Measurements from ENCODE around the gene PDGFB.
"Not testable (repeated sequence)": the region's sequence is repeated elsewhere in the genome, so short reads cannot be mapped to it uniquely, and the experiment has no call there.

Gene PDGFB

GRCh38 chr22:39220890-39221850 lies 23.6 kb downstream of the PDGFB start:
- Histone ChIP-seq H3K4me3 (ENCODE audit: low read depth, low read length, poor library complexity, severe bottlenecking) (no peak overlapping the region), H3K27ac (ENCODE audit: low read depth, low read length, poor library complexity, severe bottlenecking) (no peak overlapping the region), H4K20me1 (ENCODE audit: insufficient read depth, low read length) (no peaks in the 10 kb centered on the region), H3K79me2 (ENCODE audit: insufficient read depth, low read length) (no peaks in the 10 kb centered on the region), H3K9me3 (ENCODE audit: low read length) (no peaks in the 10 kb centered on the region), H3K4me2 (ENCODE audit: low read length) (no peak overlapping the region), H2AFZ (ENCODE audit: low read length) (no peak overlapping the region), H3K9me2 (ENCODE audit: low read depth, low read length) (no peaks in the 10 kb centered on the region), H3K4me1 (ENCODE audit: insufficient read depth, low read length, severe bottlenecking) (no peaks in the 10 kb centered on the region), H3K9ac (ENCODE audit: low read length) (no peak overlapping the region), H3K27me3 (ENCODE audit: insufficient read depth, low read length) (peaks cover 7% of the 10 kb centered on the region), H3K36me3 (ENCODE audit: insufficient read depth, low read length) (no peaks in the 10 kb centered on the region), H3F3A (ENCODE audit: insufficient read depth, low read length) (no peaks in the 10 kb centered on the region)
- no peak for TF ChIP-seq EZH2 (IDR thresholded peaks at IDR 0.05; ENCODE audit: borderline replicate concordance, low read length)
- no peak for TF ChIP-seq CTCF (IDR thresholded peaks at IDR 0.05; ENCODE audit: low read length)

GRCh38 chr22:39220450-39220849 lies 24.3 kb downstream of the PDGFB start:
- Histone ChIP-seq H3K9me3 (ENCODE audit: low read length) (no peaks in the 10 kb centered on the region), H3K27ac (ENCODE audit: low read depth, low read length, poor library complexity, severe bottlenecking) (no peak overlapping the region), H2AFZ (ENCODE audit: low read length) (no peak overlapping the region), H3K9ac (ENCODE audit: low read length) (no peak overlapping the region), H3K4me3 (ENCODE audit: low read depth, low read length, poor library complexity, severe bottlenecking) (no peak overlapping the region), H3K36me3 (ENCODE audit: insufficient read depth, low read length) (no peaks in the 10 kb centered on the region), H3K79me2 (ENCODE audit: insufficient read depth, low read length) (no peaks in the 10 kb centered on the region), H4K20me1 (ENCODE audit: insufficient read depth, low read length) (no peaks in the 10 kb centered on the region), H3K27me3 (ENCODE audit: insufficient read depth, low read length) (peaks cover 7% of the 10 kb centered on the region), H3K4me1 (ENCODE audit: insufficient read depth, low read length, severe bottlenecking) (no peaks in the 10 kb centered on the region), H3F3A (ENCODE audit: insufficient read depth, low read length) (no peaks in the 10 kb centered on the region), H3K4me2 (ENCODE audit: low read length) (no peak overlapping the region), H3K9me2 (ENCODE audit: low read depth, low read length) (no peaks in the 10 kb centered on the region)
- TF ChIP-seq EZH2 (IDR thresholded peaks at IDR 0.05; ENCODE audit: borderline replicate concordance, low read length) (no peak), CTCF (IDR thresholded peaks at IDR 0.05; ENCODE audit: low read length) (no peak)

GRCh38 chr22:39219071-39220039 lies 25.4 kb downstream of the PDGFB start:
- H3K4me2 ChIP-seq (ENCODE audit: low read length), result no peak overlapping the region
- no peaks in the 10 kb centered on the region for H3K79me2 ChIP-seq (ENCODE audit: insufficient read depth, low read length)
- peaks cover 10% of the 10 kb centered on the region for H3K27me3 ChIP-seq (ENCODE audit: insufficient read depth, low read length)
- no peak overlapping the region for H3K4me3 ChIP-seq (ENCODE audit: low read depth, low read length, poor library complexity, severe bottlenecking)
- no peaks in the 10 kb centered on the region for H3K9me3 ChIP-seq (ENCODE audit: low read length)
- H3K9me2 ChIP-seq (ENCODE audit: low read depth, low read length), result no peaks in the 10 kb centered on the region
- no peak overlapping the region for H3K27ac ChIP-seq (ENCODE audit: low read depth, low read length, poor library complexity, severe bottlenecking)
- H2AFZ ChIP-seq (ENCODE audit: low read length), result no peak overlapping the region
- TF ChIP-seq CTCF (IDR thresholded peaks at IDR 0.05; ENCODE audit: low read length), result no peak
- no peak for TF ChIP-seq EZH2 (IDR thresholded peaks at IDR 0.05; ENCODE audit: borderline replicate concordance, low read length)
- no peak overlapping the region for H3K9ac ChIP-seq (ENCODE audit: low read length)
- H4K20me1 ChIP-seq (ENCODE audit: insufficient read depth, low read length), result no peaks in the 10 kb centered on the region
- H3K4me1 ChIP-seq (ENCODE audit: insufficient read depth, low read length, severe bottlenecking), result no peaks in the 10 kb centered on the region
- no peaks in the 10 kb centered on the region for H3F3A ChIP-seq (ENCODE audit: insufficient read depth, low read length)
- H3K36me3 ChIP-seq (ENCODE audit: insufficient read depth, low read length), result no peaks in the 10 kb centered on the region

GRCh38 chr22:39218432-39218831 lies 26.4 kb downstream of the PDGFB start:
- not testable (repeated sequence) for H3K4me3 ChIP-seq (ENCODE audit: low read depth, low read length, poor library complexity, severe bottlenecking); H3K27ac ChIP-seq (ENCODE audit: low read depth, low read length, poor library complexity, severe bottlenecking); H3K4me1 ChIP-seq (ENCODE audit: insufficient read depth, low read length, severe bottlenecking); H3F3A ChIP-seq (ENCODE audit: insufficient read depth, low read length); H2AFZ ChIP-seq (ENCODE audit: low read length); H3K4me2 ChIP-seq (ENCODE audit: low read length); H3K79me2 ChIP-seq (ENCODE audit: insufficient read depth, low read length); H3K9me3 ChIP-seq (ENCODE audit: low read length); H4K20me1 ChIP-seq (ENCODE audit: insufficient read depth, low read length); H3K9ac ChIP-seq (ENCODE audit: low read length); H3K36me3 ChIP-seq (ENCODE audit: insufficient read depth, low read length); H3K9me2 ChIP-seq (ENCODE audit: low read depth, low read length)
- peaks cover 10% of the 10 kb centered on the region for H3K27me3 ChIP-seq (ENCODE audit: insufficient read depth, low read length)
